Esophagus squamous epithelium (tissue), 5 donors: ENCODE measurements around the gene NETO2. TPM values are rescaled to one million over a fixed set of nuclear protein-coding genes. Genes with fewer than 3 reads are reported as not detected.
A peak's percentile ranks its signal among the peaks of the same experiment; 100 is the strongest.

Experiments used
- DNase-seq: peaks from one replicate; lab custom pipeline; 2025; lab: John Stamatoyannopoulos, UW
- H3K27ac ChIP-seq, 4 donors: fragments of 200-600 bp; sonication (generic); one replicate each; pipeline ENCODE4 v1.5.1; 2016 to 2019; ENCODE audit warnings: mild to moderate bottlenecking in 1 of 4
- H3K27me3 ChIP-seq, 4 donors: fragments of 200-600 bp; sonication (generic); 1 replicate in 3 of 4; 2 replicates in 1 of 4; pipeline versions ENCODE4 v1.5.1 to v1.6.0; 2017 to 2021; ENCODE audit warnings: antibody characterized with exemption in 1 of 4
- H3K36me3 ChIP-seq, 3 donors: fragments of 200-600 bp; sonication (generic); one replicate each; pipeline ENCODE4 v1.5.1; 2016 to 2019
- H3K4me1 ChIP-seq, 3 donors: fragments of 200-600 bp; sonication (generic); one replicate each; pipeline ENCODE4 v1.5.1; 2017 to 2019
- H3K4me3 ChIP-seq, 4 donors: fragments of 200-600 bp; sonication (generic); 1 replicate in 3 of 4; 2 replicates in 1 of 4; pipeline ENCODE4 v1.5.1; 2016 to 2019; ENCODE audit warnings: mild to moderate bottlenecking in 2 of 4, moderate library complexity in 1 of 4
- H3K9me3 ChIP-seq, 3 donors: fragments of 200-600 bp; sonication (generic); one replicate each; pipeline ENCODE4 v1.5.1; 2016 to 2019
- CTCF ChIP-seq, 6 experiments: fragments of 450-650 bp in 4 of 6; fragments of 200-600 bp in 2 of 6; sonication (generic) in 2 of 6; IDR thresholded peaks; one replicate each; pipeline ENCODE4 v1.5.1; 2016 to 2019; ENCODE audit warnings: antibody characterized with exemption in 6 of 6, mild to moderate bottlenecking in 4 of 6, moderate library complexity in 4 of 6
- POLR2A ChIP-seq, 4 donors: fragments of 450-650 bp; IDR thresholded peaks; one replicate each; pipeline ENCODE4 v1.6.1; 2017; ENCODE audit warnings: antibody characterized with exemption in 4 of 4, mild to moderate bottlenecking in 4 of 4, moderate library complexity in 3 of 4
- WGBS, 2 donors: methylation state at CpG; one replicate each; pipeline ENCODE4 v1.1.5; 2018; 5-methylcytosine and 5-hydroxymethylcytosine counted together
- intact Hi-C: fragments of 100-400 bp; cut with DNase I; formaldehyde crosslinking; loops from one replicate; pipeline ENCODE4 v1.15.0; 2022
- total RNA-seq, 4 donors: library from RNA; depleted of rRNA; stranded (reverse); fragments of >200 nt; gene quantifications; one replicate each; pipeline ENCODE4 v1.1.0, GENCODE V29; 2016
- donor health status: DM: yes; HTN: yes; CAD: no.

The NETO2 gene
- total RNA-seq, 4 donors from 2014 or later, result 4.1 to 16.9 (median 7.4) TPM

- TF ChIP-seq CTCF (IDR thresholded peaks at IDR 0.05), result no peak
- no peak for TF ChIP-seq POLR2A (IDR thresholded peaks at IDR 0.05)
- Histone ChIP-seq H3K9me3 (peaks cover 0 to 16% (median 0%) of the 10 kb centered on the region in 3 donors), H3K27ac (no peak overlapping the region), H3K4me1 (no peaks in the 10 kb centered on the region), H3K36me3 (peaks cover 0 to 27% (median 0%) of the 10 kb centered on the region in 3 donors), H3K27me3 (peaks cover 0 to 13% (median 0%) of the 10 kb centered on the region in 4 donors), H3K4me3 (no peak overlapping the region)
- DNase-seq, result no peak
- 91 to 94% methylated on average over 2 of the region's 3 CpGs for WGBS, 2 donors
- intact Hi-C loops, result no loop called here
Observed at GRCh38 chr16:47150067-47150466, 6.3 kb upstream of the NETO2 start.

GRCh38 chr16:47144559-47144877, 773 bp upstream of the NETO2 start:
- no peak for DNase-seq
- peaks cover 0 to 48% (median 0%) of the 10 kb centered on the region in 4 donors for H3K27me3 ChIP-seq
- H3K4me3 ChIP-seq, result peak overlapping the region; percentile 55 to 71 (median 58)
- H3K4me1 ChIP-seq, result peaks cover 8 to 48% (median 21%) of the 10 kb centered on the region in 3 donors
- H3K9me3 ChIP-seq, result no peaks in the 10 kb centered on the region
- peak overlapping the region in 1 of 4 donors; percentile 74 for H3K27ac ChIP-seq
- TF ChIP-seq POLR2A (IDR thresholded peaks at IDR 0.05) (no peak), CTCF (IDR thresholded peaks at IDR 0.05) (no peak)
- intact Hi-C loops, result loop anchor here (5.0 kb wide), 1 partner anchor 1018 kb away; no protein-coding TSS in a partner anchor
- H3K36me3 ChIP-seq, result no peaks in the 10 kb centered on the region
- WGBS, 2 donors, result 13 to 44% methylated on average over 4 to 10 of the region's 10 CpGs

- peak overlapping the region; percentile 55 to 71 (median 58) for H3K4me3 ChIP-seq
- H3K27me3 ChIP-seq, result peaks cover 0 to 48% (median 0%) of the 10 kb centered on the region in 4 donors
- peaks cover 8 to 48% (median 21%) of the 10 kb centered on the region in 3 donors for H3K4me1 ChIP-seq
- TF ChIP-seq POLR2A (IDR thresholded peaks at IDR 0.05) (no peak), CTCF (IDR thresholded peaks at IDR 0.05) (peak; percentile 12 to 87 (median 55))
- no peaks in the 10 kb centered on the region for H3K9me3 ChIP-seq
- no peaks in the 10 kb centered on the region for H3K36me3 ChIP-seq
- H3K27ac ChIP-seq, result peak overlapping the region in 3 of 4 donors; percentile 74 to 81 (median 78)
- DNase-seq, result no peak
- WGBS, 2 donors, result 0% methylated on average over 1 of the region's 111 CpGs; no CpG with 5 or more reads in 1 of the 2 donors
- intact Hi-C loops, result loop anchor here (5.0 kb wide), 1 partner anchor 1019 kb away; no protein-coding TSS in a partner anchor
Observed at GRCh38 chr16:47142821-47143676, 696 bp downstream of the NETO2 start.

GRCh38 chr16:47142486-47142820, 1.3 kb downstream of the NETO2 start:
- H3K9me3 ChIP-seq, result no peaks in the 10 kb centered on the region
- intact Hi-C loops, result loop anchor here (5.0 kb wide), 1 partner anchor 1020 kb away; no protein-coding TSS in a partner anchor
- 0 to 1% methylated on average over 8 of the region's 8 CpGs for WGBS, 2 donors
- no peaks in the 10 kb centered on the region for H3K36me3 ChIP-seq
- peaks cover 0 to 48% (median 0%) of the 10 kb centered on the region in 4 donors for H3K27me3 ChIP-seq
- H3K4me3 ChIP-seq, result peak overlapping the region; percentile 55 to 71 (median 58)
- no peak for TF ChIP-seq POLR2A (IDR thresholded peaks at IDR 0.05)
- TF ChIP-seq CTCF (IDR thresholded peaks at IDR 0.05), result no peak
- peaks cover 8 to 48% (median 21%) of the 10 kb centered on the region in 3 donors for H3K4me1 ChIP-seq
- H3K27ac ChIP-seq, result peak overlapping the region in 3 of 4 donors; percentile 74 to 81 (median 78)
- no peak for DNase-seq
